ENCODE data around the gene SYT3.

Gene SYT3

GRCh38 chr19:50678323-50678722 is 38.6 kb upstream of the SYT3 start:
- H3K9ac ChIP-seq: no peak overlapping the region
- H3K4me1 ChIP-seq: no peaks in the 10 kb centered on the region
- no peaks in the 10 kb centered on the region for H3K27me3 ChIP-seq (ENCODE audit: control insufficient read depth, insufficient read depth, low read length)
- no peaks in the 10 kb centered on the region for H3K9me3 ChIP-seq (ENCODE audit: control insufficient read depth, low read length)
- no peak overlapping the region for H3K27ac ChIP-seq
- no peak overlapping the region for H3K4me2 ChIP-seq (ENCODE audit: low read length)
- no peak overlapping the region for H3K4me3 ChIP-seq (ENCODE audit: low read depth, low read length)
- TF ChIP-seq CTCF (IDR thresholded peaks at IDR 0.05): no peak
- H3K36me3 ChIP-seq (ENCODE audit: control insufficient read depth, insufficient read depth, low read length): no peaks in the 10 kb centered on the region
- H2AFZ ChIP-seq: no peak overlapping the region
- H3K79me2 ChIP-seq: no peaks in the 10 kb centered on the region

GRCh38 chr19:50677636-50678035 is 38.0 kb upstream of the SYT3 start:
- H3K4me3 ChIP-seq (ENCODE audit: low read depth, low read length): no peak overlapping the region
- H3K9ac ChIP-seq: no peak overlapping the region
- H3K9me3 ChIP-seq (ENCODE audit: control insufficient read depth, low read length): no peaks in the 10 kb centered on the region
- H3K4me1 ChIP-seq: no peaks in the 10 kb centered on the region
- no peaks in the 10 kb centered on the region for H3K27me3 ChIP-seq (ENCODE audit: control insufficient read depth, insufficient read depth, low read length)
- H3K79me2 ChIP-seq: no peaks in the 10 kb centered on the region
- H2AFZ ChIP-seq: no peak overlapping the region
- no peak overlapping the region for H3K27ac ChIP-seq
- no peak overlapping the region for H3K4me2 ChIP-seq (ENCODE audit: low read length)
- no peaks in the 10 kb centered on the region for H3K36me3 ChIP-seq (ENCODE audit: control insufficient read depth, insufficient read depth, low read length)
- no peak for TF ChIP-seq CTCF (IDR thresholded peaks at IDR 0.05)

- no peak overlapping the region for H3K27ac ChIP-seq
- no peaks in the 10 kb centered on the region for H3K9me3 ChIP-seq (ENCODE audit: control insufficient read depth, low read length)
- no peak overlapping the region for H2AFZ ChIP-seq
- H3K9ac ChIP-seq: no peak overlapping the region
- TF ChIP-seq CTCF (IDR thresholded peaks at IDR 0.05): no peak
- no peak overlapping the region for H3K4me2 ChIP-seq (ENCODE audit: low read length)
- no peaks in the 10 kb centered on the region for H3K4me1 ChIP-seq
- no peak overlapping the region for H3K4me3 ChIP-seq (ENCODE audit: low read depth, low read length)
- no peaks in the 10 kb centered on the region for H3K27me3 ChIP-seq (ENCODE audit: control insufficient read depth, insufficient read depth, low read length)
- H3K36me3 ChIP-seq (ENCODE audit: control insufficient read depth, insufficient read depth, low read length): no peaks in the 10 kb centered on the region
- no peaks in the 10 kb centered on the region for H3K79me2 ChIP-seq
Observed at GRCh38 chr19:50676625-50677197, 37.0 kb upstream of the SYT3 start.

- H3K79me2 ChIP-seq: no peaks in the 10 kb centered on the region
- no peak overlapping the region for H3K9ac ChIP-seq
- no peak for TF ChIP-seq CTCF (IDR thresholded peaks at IDR 0.05)
- no peaks in the 10 kb centered on the region for H3K27me3 ChIP-seq (ENCODE audit: control insufficient read depth, insufficient read depth, low read length)
- H2AFZ ChIP-seq: no peak overlapping the region
- no peaks in the 10 kb centered on the region for H3K36me3 ChIP-seq (ENCODE audit: control insufficient read depth, insufficient read depth, low read length)
- no peak overlapping the region for H3K4me3 ChIP-seq (ENCODE audit: low read depth, low read length)
- H3K27ac ChIP-seq: no peak overlapping the region
- H3K4me2 ChIP-seq (ENCODE audit: low read length): no peak overlapping the region
- no peaks in the 10 kb centered on the region for H3K4me1 ChIP-seq
- H3K9me3 ChIP-seq (ENCODE audit: control insufficient read depth, low read length): no peaks in the 10 kb centered on the region
Observed at GRCh38 chr19:50673118-50673517, 33.4 kb upstream of the SYT3 start.

GRCh38 chr19:50670102-50670380 is 30.4 kb upstream of the SYT3 start:
- Histone ChIP-seq H3K79me2 (no peaks in the 10 kb centered on the region), H3K36me3 (ENCODE audit: control insufficient read depth, insufficient read depth, low read length) (no peaks in the 10 kb centered on the region), H3K4me2 (ENCODE audit: low read length) (no peak overlapping the region), H3K9me3 (ENCODE audit: control insufficient read depth, low read length) (no peaks in the 10 kb centered on the region), H3K27me3 (ENCODE audit: control insufficient read depth, insufficient read depth, low read length) (peaks cover 3% of the 10 kb centered on the region), H3K9ac (no peak overlapping the region), H2AFZ (peak overlapping the region; percentile 20), H3K27ac (no peak overlapping the region), H3K4me1 (no peaks in the 10 kb centered on the region), H3K4me3 (ENCODE audit: low read depth, low read length) (no peak overlapping the region)
- no peak for TF ChIP-seq CTCF (IDR thresholded peaks at IDR 0.05)
